Stimulated activated CD8-positive, alpha-beta memory T cell treated with anti-CD3 and anti-CD28 coated beads, Interleukin-7, amount 100 ng/mL, for 1 hour (primary cell): ENCODE data around the gene C13orf46.

Experiments
- DNase-seq, 2 donors: peaks; one replicate each; pipeline ENCODE4 v3.0.0-alpha.2; 2020; ENCODE audit warnings: low read depth in 2 of 2

The C13orf46 gene

GRCh38 chr13:113955235-113955634 lies 18.6 kb downstream of the C13orf46 start:
- no peak for DNase-seq

- no peak for DNase-seq
Observed at GRCh38 chr13:113954046-113954835, 19.6 kb downstream of the C13orf46 start.

- no peak for DNase-seq
Observed at GRCh38 chr13:113953561-113953960, 20.3 kb downstream of the C13orf46 start.

GRCh38 chr13:113952983-113953520 lies 20.8 kb downstream of the C13orf46 start:
- no peak for DNase-seq

- DNase-seq: no peak
Observed at GRCh38 chr13:113952151-113952982, 21.5 kb downstream of the C13orf46 start.

GRCh38 chr13:113951246-113951999 lies 22.5 kb downstream of the C13orf46 start:
- no peak for DNase-seq

GRCh38 chr13:113950451-113951245 lies 23.2 kb downstream of the C13orf46 start:
- no peak for DNase-seq

- DNase-seq: no peak
Observed at GRCh38 chr13:113949546-113949945, 24.3 kb downstream of the C13orf46 start.

- DNase-seq: no peak
Observed at GRCh38 chr13:113948034-113948742, 25.7 kb downstream of the C13orf46 start.

- no peak for DNase-seq
Observed at GRCh38 chr13:113947311-113948033, 26.4 kb downstream of the C13orf46 start.

- no peak for DNase-seq
Observed at GRCh38 chr13:113946409-113947181, 27.3 kb downstream of the C13orf46 start.

GRCh38 chr13:113945857-113946408 lies 27.9 kb downstream of the C13orf46 start:
- DNase-seq: no peak

GRCh38 chr13:113943821-113944565 lies 29.9 kb downstream of the C13orf46 start:
- no peak for DNase-seq

GRCh38 chr13:113942591-113943103 lies 31.2 kb downstream of the C13orf46 start:
- no peak for DNase-seq

GRCh38 chr13:113941571-113942191 lies 32.2 kb downstream of the C13orf46 start:
- no peak for DNase-seq

- no peak for DNase-seq
Observed at GRCh38 chr13:113939944-113940297, 34.0 kb downstream of the C13orf46 start.
